ENCODE measurements around the gene SDF4. TPM values are rescaled to one million over a fixed set of nuclear protein-coding genes. Genes with fewer than 3 reads are reported as not detected.
"Not testable (repeated sequence)": the region's sequence is repeated elsewhere in the genome, so short reads cannot be mapped to it uniquely, and the experiment has no call there.

The SDF4 gene
- total RNA-seq, 2 donors from 2014 or later, result 68.4 to 144 TPM

- ATAC-seq, result no peak
- H3K27ac Mint-ChIP-seq, result peak overlapping the region in 1 of 2 donors; percentile 68
- no peaks in the 10 kb centered on the region for H3K9me3 Mint-ChIP-seq
- no peak for DNase-seq (ENCODE audit: low spot score in 2 of 2)
- H3K36me3 Mint-ChIP-seq, result no peaks in the 10 kb centered on the region
Observed at GRCh38 chr1:1183833-1184775, 47.7 kb downstream of the SDF4 start.

- Mint-ChIP-seq H3K27ac (peak overlapping the region in 1 of 2 donors; percentile 68), H3K9me3 (no peaks in the 10 kb centered on the region), H3K36me3 (no peaks in the 10 kb centered on the region)
- DNase-seq (ENCODE audit: low spot score in 2 of 2) (peak in 1 of 2 donors; percentile 54), ATAC-seq (no peak)
Observed at GRCh38 chr1:1183221-1183747, 48.5 kb downstream of the SDF4 start.

GRCh38 chr1:1182491-1183220, 49.1 kb downstream of the SDF4 start:
- Mint-ChIP-seq H3K27ac (no peak overlapping the region), H3K9me3 (no peaks in the 10 kb centered on the region), H3K36me3 (no peaks in the 10 kb centered on the region)
- peak in 1 of 2 donors; percentile 52 for DNase-seq (ENCODE audit: low spot score in 2 of 2)
- ATAC-seq, result no peak

- Mint-ChIP-seq H3K27ac (no peak overlapping the region), H3K36me3 (no peaks in the 10 kb centered on the region), H3K9me3 (no peaks in the 10 kb centered on the region)
- peak in 1 of 2 donors; percentile 50 for DNase-seq (ENCODE audit: low spot score in 2 of 2)
- no peak for ATAC-seq
Observed at GRCh38 chr1:1181938-1182410, 49.8 kb downstream of the SDF4 start.

- H3K27ac Mint-ChIP-seq, result no peak overlapping the region
- no peaks in the 10 kb centered on the region for H3K36me3 Mint-ChIP-seq
- ATAC-seq (no peak), DNase-seq (ENCODE audit: low spot score in 2 of 2) (no peak)
- no peaks in the 10 kb centered on the region for H3K9me3 Mint-ChIP-seq
Observed at GRCh38 chr1:1181129-1181937, 50.5 kb downstream of the SDF4 start.

GRCh38 chr1:1179983-1180861, 51.6 kb downstream of the SDF4 start:
- H3K36me3 Mint-ChIP-seq, result no peaks in the 10 kb centered on the region
- no peaks in the 10 kb centered on the region for H3K9me3 Mint-ChIP-seq
- no peak overlapping the region for H3K27ac Mint-ChIP-seq
- no peak for ATAC-seq
- peak in 1 of 2 donors; percentile 54 for DNase-seq (ENCODE audit: low spot score in 2 of 2)

GRCh38 chr1:1179346-1179982, 52.3 kb downstream of the SDF4 start:
- Mint-ChIP-seq H3K27ac (no peak overlapping the region), H3K9me3 (no peaks in the 10 kb centered on the region), H3K36me3 (no peaks in the 10 kb centered on the region)
- no peak for ATAC-seq
- DNase-seq (ENCODE audit: low spot score in 2 of 2), result no peak

- peak in 1 of 2 donors; percentile 49 for DNase-seq (ENCODE audit: low spot score in 2 of 2)
- peak in 1 of 2 donors; percentile 9 for ATAC-seq
- Mint-ChIP-seq H3K27ac (no peak overlapping the region), H3K36me3 (no peaks in the 10 kb centered on the region), H3K9me3 (no peaks in the 10 kb centered on the region)
Observed at GRCh38 chr1:1178794-1179331, 52.9 kb downstream of the SDF4 start.

- Mint-ChIP-seq H3K9me3 (no peaks in the 10 kb centered on the region), H3K27ac (no peak overlapping the region), H3K36me3 (no peaks in the 10 kb centered on the region)
- no peak for ATAC-seq
- DNase-seq (ENCODE audit: low spot score in 2 of 2), result no peak
Observed at GRCh38 chr1:1177452-1178206, 54.2 kb downstream of the SDF4 start.

- DNase-seq (ENCODE audit: low spot score in 2 of 2), result peak in 1 of 2 donors; percentile 23
- peak overlapping the region in 1 of 2 donors; percentile 7 for H3K27ac Mint-ChIP-seq
- no peaks in the 10 kb centered on the region for H3K36me3 Mint-ChIP-seq
- H3K9me3 Mint-ChIP-seq, result no peaks in the 10 kb centered on the region
- no peak for ATAC-seq
Observed at GRCh38 chr1:1176931-1177330, 54.9 kb downstream of the SDF4 start.

GRCh38 chr1:1176063-1176761, 55.6 kb downstream of the SDF4 start:
- H3K27ac Mint-ChIP-seq, H3K9me3 Mint-ChIP-seq, ATAC-seq, H3K36me3 Mint-ChIP-seq: not testable (repeated sequence)
- DNase-seq (ENCODE audit: low spot score in 2 of 2), result peak in 1 of 2 donors; percentile 35

- no peak overlapping the region for H3K27ac Mint-ChIP-seq
- DNase-seq (ENCODE audit: low spot score in 2 of 2), result no peak
- no peaks in the 10 kb centered on the region for H3K36me3 Mint-ChIP-seq
- ATAC-seq, result no peak
- no peaks in the 10 kb centered on the region for H3K9me3 Mint-ChIP-seq
Observed at GRCh38 chr1:1175221-1176062, 56.4 kb downstream of the SDF4 start.

- H3K9me3 Mint-ChIP-seq, result no peaks in the 10 kb centered on the region
- no peak for DNase-seq (ENCODE audit: low spot score in 2 of 2)
- H3K36me3 Mint-ChIP-seq, result no peaks in the 10 kb centered on the region
- peak; percentile 68 to 77 for ATAC-seq
- H3K27ac Mint-ChIP-seq, result no peak within 1 kb of the TSS
Observed at GRCh38 chr1:1173793-1174415, 57.9 kb downstream of the SDF4 start, which contains the start of gene TTLL10. TTLL10 (plus strand) TSS chr1:1173880; CDS start chr1:1179216, 5,336 bp downstream.
